Mucosa of descending colon (tissue), 3 donors: ENCODE measurements around the gene SLC22A31. TPM values are rescaled to one million over a fixed set of nuclear protein-coding genes. Genes with fewer than 3 reads are reported as not detected.

Experiments
- ATAC-seq: fragments of 200-7000 bp; cut with Tn5 transposase; one replicate; pipeline ENCODE4 v1.9.1; 2020; ENCODE audit warnings: mild to moderate bottlenecking, moderate library complexity
- DNase-seq, 3 donors: peaks; one replicate each; pipeline ENCODE4 v3.0.0-alpha.2; 2020
- H3K36me3 ChIP-seq: fragments of 200-600 bp; one replicate; pipeline ENCODE4 v1.8.0; 2021; ENCODE audit warnings: low read depth, mild to moderate bottlenecking
- H3K4me1 ChIP-seq: fragments of 200-600 bp; one replicate; pipeline ENCODE4 v1.8.0; 2021; ENCODE audit warnings: low read depth, mild to moderate bottlenecking
- H3K4me3 ChIP-seq: fragments of 200-600 bp; one replicate; pipeline ENCODE4 v1.8.0; 2021; ENCODE audit warnings: mild to moderate bottlenecking
- H3K9me3 ChIP-seq: fragments of 200-600 bp; one replicate; pipeline ENCODE4 v1.8.0; 2021; ENCODE audit warnings: mild to moderate bottlenecking
- intact Hi-C, 2 donors: fragments of 100-400 bp; cut with DNase I in 1 of 2; cut with micrococcal nuclease in 1 of 2; formaldehyde crosslinking; loops; one replicate each; pipeline versions ENCODE4 v1.11.0 to v1.11.1; 2022; cut with DNase I, micrococcal nuclease
- total RNA-seq, 3 donors: library from RNA; stranded (reverse); fragmentation: NEBNext Ultra II Directional in 2 of 3; extraction: Animal tissue kit (Norgen Biotek cat#: 25700) in 2 of 3; gene quantifications; one replicate each; pipeline versions ENCODE4 v1.2.1 to v1.2.4, GENCODE V29; 2021 to 2023
- TF ChIP-seq, protein P1 (sequence below): fragments of 200-600 bp; IDR thresholded peaks from one replicate; pipeline ENCODE4 v1.8.0; 2022; ENCODE audit warnings: antibody characterized with exemption, mild to moderate bottlenecking
- donor health status: DM: no; HTN: no; CAD: no; lungs with moderate emphysema.
- donor health status: DM: no; HTN: no; CAD: no.
- donor health status: DM: no; HTN: yes; CAD: no.

Gene SLC22A31
- total RNA-seq, 3 donors from 2014 or later: 0.35 to 1.8 (median 1.1) TPM

GRCh38 chr16:89161763-89162713, 38.3 kb downstream of the SLC22A31 start:
- peaks cover under 1% of the 10 kb centered on the region for H3K4me1 ChIP-seq

DNA sequence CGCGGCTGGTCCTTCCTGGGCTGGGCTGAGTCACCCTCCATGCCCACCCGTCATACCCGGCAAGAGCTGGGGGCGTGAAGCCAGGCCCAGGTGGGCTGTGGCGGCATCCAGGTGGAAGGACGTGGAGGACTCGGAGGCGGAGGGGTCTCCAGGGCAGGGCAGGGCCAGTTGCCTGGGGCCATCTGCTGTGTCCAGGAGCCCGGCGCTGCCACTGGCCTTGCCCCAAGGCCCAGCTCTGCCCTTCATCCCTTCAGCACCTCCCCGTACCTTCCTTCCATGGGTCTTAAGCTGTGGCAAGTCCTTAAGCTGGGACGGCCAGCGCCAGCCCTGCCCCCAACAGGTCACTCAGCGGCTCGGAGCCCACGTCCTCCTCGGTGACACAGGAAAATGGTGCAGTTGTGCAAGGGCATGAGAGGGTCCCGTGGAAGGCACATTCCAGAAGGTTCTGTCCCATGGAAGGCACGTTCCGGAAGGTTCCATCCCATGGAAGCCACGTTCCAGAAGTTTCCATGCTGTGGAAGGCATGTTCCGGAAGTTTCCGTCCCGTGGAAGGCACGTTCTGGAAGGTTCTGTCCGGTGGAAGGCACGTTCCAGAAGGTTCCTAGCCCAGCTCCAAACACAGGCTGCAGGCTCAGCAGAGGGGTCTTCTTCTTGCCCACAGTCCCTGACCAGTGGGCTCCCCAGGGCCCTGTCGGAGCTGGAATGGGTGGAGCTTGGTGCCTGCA, 39.2 kb downstream of the SLC22A31 start:
- no peaks in the 10 kb centered on the region for H3K36me3 ChIP-seq
- no peak overlapping the region for H3K4me3 ChIP-seq
- H3K9me3 ChIP-seq: no peaks in the 10 kb centered on the region
- DNase-seq (no peak), ATAC-seq (no peak)
- H3K4me1 ChIP-seq: no peaks in the 10 kb centered on the region
- TF ChIP-seq, protein P1, sequence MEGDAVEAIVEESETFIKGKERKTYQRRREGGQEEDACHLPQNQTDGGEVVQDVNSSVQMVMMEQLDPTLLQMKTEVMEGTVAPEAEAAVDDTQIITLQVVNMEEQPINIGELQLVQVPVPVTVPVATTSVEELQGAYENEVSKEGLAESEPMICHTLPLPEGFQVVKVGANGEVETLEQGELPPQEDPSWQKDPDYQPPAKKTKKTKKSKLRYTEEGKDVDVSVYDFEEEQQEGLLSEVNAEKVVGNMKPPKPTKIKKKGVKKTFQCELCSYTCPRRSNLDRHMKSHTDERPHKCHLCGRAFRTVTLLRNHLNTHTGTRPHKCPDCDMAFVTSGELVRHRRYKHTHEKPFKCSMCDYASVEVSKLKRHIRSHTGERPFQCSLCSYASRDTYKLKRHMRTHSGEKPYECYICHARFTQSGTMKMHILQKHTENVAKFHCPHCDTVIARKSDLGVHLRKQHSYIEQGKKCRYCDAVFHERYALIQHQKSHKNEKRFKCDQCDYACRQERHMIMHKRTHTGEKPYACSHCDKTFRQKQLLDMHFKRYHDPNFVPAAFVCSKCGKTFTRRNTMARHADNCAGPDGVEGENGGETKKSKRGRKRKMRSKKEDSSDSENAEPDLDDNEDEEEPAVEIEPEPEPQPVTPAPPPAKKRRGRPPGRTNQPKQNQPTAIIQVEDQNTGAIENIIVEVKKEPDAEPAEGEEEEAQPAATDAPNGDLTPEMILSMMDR: no peak
- intact Hi-C loops: no loop called here

More at GRCh38 chr16:89161763-89162713, 38.3 kb downstream of the SLC22A31 start:
- ATAC-seq (no peak), DNase-seq (no peak)
- Histone ChIP-seq H3K4me3 (no peak overlapping the region), H3K36me3 (no peaks in the 10 kb centered on the region), H3K9me3 (no peaks in the 10 kb centered on the region)
- intact Hi-C loops: no loop called here
- TF ChIP-seq, protein P1: no peak

DNA sequence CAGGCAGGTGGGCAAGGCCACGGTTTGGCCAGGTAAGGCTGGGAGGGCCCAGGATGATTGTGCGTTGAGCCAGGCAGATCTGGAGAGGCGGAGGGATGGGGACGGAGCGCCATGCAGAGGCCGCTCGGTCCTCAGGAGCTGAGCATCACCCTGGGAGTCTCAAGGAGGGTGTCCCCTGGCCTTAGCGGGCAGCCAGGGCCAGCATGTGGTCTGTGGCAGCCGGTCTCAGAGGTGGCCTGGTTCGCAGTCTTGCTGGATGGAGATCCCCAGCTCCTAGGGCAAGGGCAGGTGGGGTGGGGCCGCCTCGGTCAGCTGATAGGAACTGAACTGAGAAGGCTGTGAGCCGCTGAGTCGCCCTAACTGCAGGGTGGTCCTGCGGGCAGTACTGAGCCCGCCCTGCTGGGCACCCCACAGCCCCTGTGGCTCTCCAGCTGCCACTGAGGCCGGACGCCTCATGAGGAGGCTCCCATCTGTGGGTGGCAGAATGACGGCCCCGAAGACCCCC, 40.4 kb downstream of the SLC22A31 start:
- TF ChIP-seq, protein P1: no peak
- ATAC-seq (no peak), DNase-seq (no peak)
- no peaks in the 10 kb centered on the region for H3K36me3 ChIP-seq
- peaks cover 3% of the 10 kb centered on the region for H3K4me1 ChIP-seq
- H3K9me3 ChIP-seq: no peaks in the 10 kb centered on the region
- no peak overlapping the region for H3K4me3 ChIP-seq
- intact Hi-C loops: no loop called here

DNA sequence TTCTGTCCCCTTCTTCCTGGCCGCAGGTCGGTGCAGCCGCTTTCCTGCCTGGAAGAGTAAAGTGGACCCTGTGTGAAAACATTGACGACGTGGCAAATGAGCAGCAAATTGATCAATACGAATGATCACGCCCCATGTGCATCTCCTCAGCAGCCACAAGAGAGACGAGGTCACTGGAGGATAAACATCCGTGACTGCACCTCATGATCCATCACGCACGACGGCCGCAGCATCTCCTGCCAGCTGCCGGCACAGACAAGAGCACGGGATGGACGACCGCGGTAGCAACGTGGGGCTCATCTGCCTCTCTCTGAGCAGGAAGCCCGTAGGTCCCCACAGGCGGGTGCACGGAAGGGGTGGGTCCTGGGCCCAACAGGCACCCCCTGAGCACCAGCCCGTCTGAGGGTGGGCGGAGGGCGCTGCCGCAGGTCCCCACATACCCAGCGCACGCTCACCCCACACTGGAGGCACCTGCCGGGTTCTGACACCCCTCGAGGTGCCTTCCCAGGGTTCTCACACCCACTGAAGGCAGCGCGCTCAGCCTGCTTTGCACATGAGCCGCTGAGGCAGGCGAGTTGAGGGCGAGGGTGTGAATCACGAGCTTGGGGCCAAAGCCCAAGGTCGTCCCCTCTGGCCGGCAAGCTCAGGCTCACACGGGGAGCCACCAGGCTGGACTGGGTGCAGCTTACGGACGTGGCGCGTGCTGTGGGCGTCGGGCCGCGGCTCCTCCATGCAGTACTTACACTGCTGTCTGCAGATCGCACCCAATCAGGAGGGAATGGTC, 41.1 kb downstream of the SLC22A31 start:
- Histone ChIP-seq H3K4me3 (no peak overlapping the region), H3K36me3 (no peaks in the 10 kb centered on the region), H3K4me1 (peaks cover 5% of the 10 kb centered on the region), H3K9me3 (no peaks in the 10 kb centered on the region)
- intact Hi-C loops: no loop called here
- DNase-seq: no peak
- TF ChIP-seq, protein P1: no peak
- ATAC-seq: no peak

- no peaks in the 10 kb centered on the region for H3K9me3 ChIP-seq
- intact Hi-C loops: no loop called here
- no peak for DNase-seq
- H3K4me1 ChIP-seq: peaks cover 5% of the 10 kb centered on the region
- H3K4me3 ChIP-seq: no peak overlapping the region
- ATAC-seq: no peak
- H3K36me3 ChIP-seq: no peaks in the 10 kb centered on the region
- TF ChIP-seq, protein P1: no peak
Measured at GRCh38 chr16:89157778-89158177, 42.6 kb downstream of the SLC22A31 start.
